Neural cell (in vitro differentiated cells): ENCODE measurements around the gene CACNA1A. TPM values are rescaled to one million over a fixed set of nuclear protein-coding genes. Genes with fewer than 3 reads are reported as not detected.

Source experiments
- H2AFZ ChIP-seq: fragments of 200-600, 300-800 bp; sonication (generic), shearing (Covaris generic); 2 replicates; pipeline ENCODE4 v1.6.0; 2014; ENCODE audit warnings: low read depth, mild to moderate bottlenecking, antibody characterized with exemption, low read length, moderate library complexity
- H3F3A ChIP-seq: fragments of 200-600 bp; shearing (Covaris generic); 2 replicates; pipeline ENCODE4 v1.6.1; 2016; ENCODE audit warnings: mild to moderate bottlenecking, moderate library complexity, mixed read lengths, antibody characterized with exemption, low read length; ENCODE audit not compliant: insufficient read depth, poor library complexity, severe bottlenecking
- H3K27ac ChIP-seq: fragments of 200-600, 300-800 bp; sonication (generic), shearing (Covaris generic); 2 replicates; pipeline ENCODE4 v1.5.1; 2014; ENCODE audit warnings: mild to moderate bottlenecking, low read length, moderate library complexity
- H3K27me3 ChIP-seq: fragments of 300-800, 200-600 bp; sonication (generic), shearing (Covaris generic); 2 replicates; pipeline ENCODE4 v1.6.0; 2014; ENCODE audit warnings: mild to moderate bottlenecking, low read depth, low read length, moderate library complexity; ENCODE audit not compliant: insufficient read depth
- H3K36me3 ChIP-seq: fragments of 300-800, 200-600 bp; sonication (generic), shearing (Covaris generic); 2 replicates; pipeline ENCODE4 v1.5.1; 2014; ENCODE audit warnings: mild to moderate bottlenecking, antibody characterized with exemption, low read length, moderate library complexity; ENCODE audit not compliant: insufficient read depth
- H3K4me2 ChIP-seq: fragments of 300-800, 200-600 bp; sonication (generic), shearing (Covaris generic); 2 replicates; pipeline ENCODE4 v1.6.0; 2014; ENCODE audit warnings: mild to moderate bottlenecking, low read length
- H3K4me3 ChIP-seq: fragments of 300-800, 200-600 bp; sonication (generic), shearing (Covaris generic); 2 replicates; pipeline ENCODE4 v1.5.1; 2014; ENCODE audit warnings: mild to moderate bottlenecking, low read length, moderate library complexity
- H3K79me2 ChIP-seq: fragments of 200-600 bp; shearing (Covaris generic); replicated peaks from 2 replicates; pipeline ENCODE4 v1.6.0; 2014; ENCODE audit warnings: mild to moderate bottlenecking, low read length, moderate library complexity; ENCODE audit not compliant: insufficient read depth
- H3K9ac ChIP-seq: fragments of 300-800, 200-600 bp; sonication (generic), shearing (Covaris generic); 2 replicates; pipeline ENCODE4 v1.6.1; 2016; ENCODE audit warnings: mild to moderate bottlenecking, low read length, mixed read lengths
- H3K9me2 ChIP-seq: fragments of 200-600 bp; shearing (Covaris generic); 2 replicates; pipeline ENCODE4 v1.6.1; 2016; ENCODE audit warnings: mild to moderate bottlenecking, low read length, mixed read lengths; ENCODE audit not compliant: insufficient read depth
- H3K9me3 ChIP-seq: fragments of 200-600, 300-800 bp; sonication (generic), shearing (Covaris generic); 2 replicates; pipeline ENCODE4 v1.6.1; 2016; ENCODE audit warnings: mild to moderate bottlenecking, mixed run types, low read length, moderate library complexity, mixed read lengths
- H4K20me1 ChIP-seq: fragments of 200-600 bp; shearing (Covaris generic); 2 replicates; pipeline ENCODE4 v1.6.1; 2016; ENCODE audit warnings: mild to moderate bottlenecking, mixed run types; ENCODE audit not compliant: insufficient read depth
- CTCF ChIP-seq: fragments of 450-650 bp; IDR thresholded peaks from 2 replicates; pipeline ENCODE4 v1.5.1; 2014; ENCODE audit warnings: antibody characterized with exemption, mild to moderate bottlenecking, moderate library complexity; ENCODE audit not compliant: poor library complexity, severe bottlenecking
- EP300 ChIP-seq: fragments of 450-650 bp; conservative IDR thresholded peaks from 2 replicates; pipeline ENCODE4 v1.6.1; 2014; ENCODE audit warnings: antibody characterized with exemption, mild to moderate bottlenecking, moderate library complexity; ENCODE audit not compliant: poor library complexity, severe bottlenecking
- EZH2 ChIP-seq: fragments of 200-600, 300-800 bp; shearing (Covaris generic), sonication (generic); IDR thresholded peaks from 2 replicates; pipeline ENCODE4 v1.6.1; 2014; ENCODE audit warnings: antibody characterized with exemption, low read length, borderline replicate concordance, mild to moderate bottlenecking; ENCODE audit not compliant: insufficient read depth, poor library complexity, severe bottlenecking
- MXI1 ChIP-seq: fragments of 450-650 bp; conservative IDR thresholded peaks from 2 replicates; pipeline ENCODE4 v1.6.1; 2014; ENCODE audit warnings: antibody characterized with exemption, mild to moderate bottlenecking; ENCODE audit not compliant: poor library complexity, severe bottlenecking
- POLR2AphosphoS5 ChIP-seq: IDR thresholded peaks from 2 replicates; pipeline ENCODE4 v1.6.1; 2012
- RAD21 ChIP-seq: fragments of 450-650 bp; conservative IDR thresholded peaks from 2 replicates; pipeline ENCODE4 v1.6.1; 2014; ENCODE audit warnings: antibody characterized with exemption, mild to moderate bottlenecking, moderate library complexity
- SMC3 ChIP-seq: fragments of 450-650 bp; conservative IDR thresholded peaks from 2 replicates; pipeline ENCODE4 v1.6.1; 2014; ENCODE audit warnings: antibody characterized with exemption, mild to moderate bottlenecking, moderate library complexity; ENCODE audit not compliant: poor library complexity
- TAF1 ChIP-seq: IDR thresholded peaks from 2 replicates; pipeline ENCODE4 v1.6.1; 2012; ENCODE audit warnings: low read depth
- polyA plus RNA-seq: library from polyadenylated mRNA; depleted of rRNA; stranded (reverse); fragments of >200 nt; gene quantifications from 2 replicates; pipeline ENCODE4 v1.2.3, GENCODE V29; 2014
- TF ChIP-seq, protein P1 (sequence below): IDR thresholded peaks from 2 replicates; pipeline ENCODE4 v1.6.1; 2012; ENCODE audit warnings: borderline replicate concordance

Gene CACNA1A
- polyA plus RNA-seq, 1 donor from 2014 or later: 6.9 TPM

DNA sequence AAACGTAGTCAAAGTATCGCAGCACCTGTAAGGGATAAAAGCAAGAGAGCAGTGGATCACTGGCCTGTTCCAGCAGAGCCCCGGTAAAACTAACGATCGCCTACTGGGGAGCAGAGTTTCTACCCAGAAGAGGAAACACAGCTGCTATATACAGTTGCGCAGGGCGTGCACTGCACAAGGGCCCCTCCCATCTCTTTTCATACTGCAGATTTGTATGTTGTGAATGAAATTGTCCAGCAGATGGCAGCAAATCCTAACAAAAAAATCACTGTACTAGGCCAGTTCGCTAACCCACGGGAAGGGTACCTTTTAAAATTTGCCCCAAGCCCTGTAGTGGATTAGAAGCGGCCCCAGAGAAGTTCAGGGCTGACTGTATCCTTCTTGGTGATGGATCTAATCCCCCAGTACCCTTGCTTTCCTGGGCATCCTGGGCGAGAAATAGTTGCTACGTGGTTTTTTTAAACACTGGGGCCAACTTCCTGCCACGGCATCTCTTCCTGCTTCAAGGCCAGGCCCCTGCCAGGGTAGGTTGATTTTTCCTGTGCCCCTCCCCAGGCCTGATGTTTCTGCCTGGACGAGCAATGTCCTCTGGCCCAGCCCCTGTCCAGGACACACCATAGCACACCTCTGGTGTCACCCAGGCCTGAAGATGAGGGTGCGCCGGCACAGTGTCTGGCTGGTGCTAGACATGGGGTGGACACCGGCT is 229.0 kb downstream of the CACNA1A start:
- no peaks in the 10 kb centered on the region for H3K79me2 ChIP-seq
- H3K27me3 ChIP-seq: no peaks in the 10 kb centered on the region
- H3K4me2 ChIP-seq: no peak overlapping the region
- H3K9ac ChIP-seq: no peak overlapping the region
- H3K9me2 ChIP-seq: no peaks in the 10 kb centered on the region
- no peak for TF ChIP-seq EP300
- no peak for TF ChIP-seq MXI1
- TF ChIP-seq CTCF: peak; percentile 87
- no peak for TF ChIP-seq POLR2AphosphoS5
- TF ChIP-seq EZH2: no peak
- TF ChIP-seq, protein P1, sequence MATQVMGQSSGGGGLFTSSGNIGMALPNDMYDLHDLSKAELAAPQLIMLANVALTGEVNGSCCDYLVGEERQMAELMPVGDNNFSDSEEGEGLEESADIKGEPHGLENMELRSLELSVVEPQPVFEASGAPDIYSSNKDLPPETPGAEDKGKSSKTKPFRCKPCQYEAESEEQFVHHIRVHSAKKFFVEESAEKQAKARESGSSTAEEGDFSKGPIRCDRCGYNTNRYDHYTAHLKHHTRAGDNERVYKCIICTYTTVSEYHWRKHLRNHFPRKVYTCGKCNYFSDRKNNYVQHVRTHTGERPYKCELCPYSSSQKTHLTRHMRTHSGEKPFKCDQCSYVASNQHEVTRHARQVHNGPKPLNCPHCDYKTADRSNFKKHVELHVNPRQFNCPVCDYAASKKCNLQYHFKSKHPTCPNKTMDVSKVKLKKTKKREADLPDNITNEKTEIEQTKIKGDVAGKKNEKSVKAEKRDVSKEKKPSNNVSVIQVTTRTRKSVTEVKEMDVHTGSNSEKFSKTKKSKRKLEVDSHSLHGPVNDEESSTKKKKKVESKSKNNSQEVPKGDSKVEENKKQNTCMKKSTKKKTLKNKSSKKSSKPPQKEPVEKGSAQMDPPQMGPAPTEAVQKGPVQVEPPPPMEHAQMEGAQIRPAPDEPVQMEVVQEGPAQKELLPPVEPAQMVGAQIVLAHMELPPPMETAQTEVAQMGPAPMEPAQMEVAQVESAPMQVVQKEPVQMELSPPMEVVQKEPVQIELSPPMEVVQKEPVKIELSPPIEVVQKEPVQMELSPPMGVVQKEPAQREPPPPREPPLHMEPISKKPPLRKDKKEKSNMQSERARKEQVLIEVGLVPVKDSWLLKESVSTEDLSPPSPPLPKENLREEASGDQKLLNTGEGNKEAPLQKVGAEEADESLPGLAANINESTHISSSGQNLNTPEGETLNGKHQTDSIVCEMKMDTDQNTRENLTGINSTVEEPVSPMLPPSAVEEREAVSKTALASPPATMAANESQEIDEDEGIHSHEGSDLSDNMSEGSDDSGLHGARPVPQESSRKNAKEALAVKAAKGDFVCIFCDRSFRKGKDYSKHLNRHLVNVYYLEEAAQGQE: no peak
- no peak for TF ChIP-seq TAF1
- peak; percentile 87 for TF ChIP-seq SMC3
- TF ChIP-seq RAD21: peak; percentile 89
- H3K4me3 ChIP-seq: no peak overlapping the region
- no peaks in the 10 kb centered on the region for H3K9me3 ChIP-seq
- no peaks in the 10 kb centered on the region for H4K20me1 ChIP-seq
- H3F3A ChIP-seq: no peaks in the 10 kb centered on the region
- peaks cover 7% of the 10 kb centered on the region for H3K36me3 ChIP-seq
- no peak overlapping the region for H3K27ac ChIP-seq
- no peak overlapping the region for H2AFZ ChIP-seq

GRCh38 chr19:13275016-13275722 is 231.1 kb downstream of the CACNA1A start:
- Histone ChIP-seq H3K4me2 (no peak overlapping the region), H3K79me2 (no peaks in the 10 kb centered on the region), H2AFZ (no peak overlapping the region), H3K9me3 (no peaks in the 10 kb centered on the region), H3K36me3 (peaks cover 7% of the 10 kb centered on the region), H4K20me1 (no peaks in the 10 kb centered on the region), H3K9ac (no peak overlapping the region), H3F3A (no peaks in the 10 kb centered on the region), H3K27ac (no peak overlapping the region), H3K27me3 (no peaks in the 10 kb centered on the region), H3K9me2 (no peaks in the 10 kb centered on the region), H3K4me3 (no peak overlapping the region)
- TF ChIP-seq RAD21 (no peak), MXI1 (no peak), SMC3 (no peak), POLR2AphosphoS5 (no peak), TAF1 (no peak), EZH2 (no peak), CTCF (no peak), EP300 (no peak)
- TF ChIP-seq, protein P1: no peak
